ENCODE measurements around the gene MAP1LC3A.

Gene MAP1LC3A

GRCh38 chr20:34586488-34587163 lies 28.1 kb downstream of the MAP1LC3A start:
- TF ChIP-seq CTCF (IDR thresholded peaks at IDR 0.05; ENCODE audit: insufficient read depth, low read depth, low read length, missing control alignments): no peak
- no peak for DNase-seq (ENCODE audit: low read depth)
- no peak overlapping the region for H3K4me3 ChIP-seq (ENCODE audit: low read length)

- TF ChIP-seq CTCF (IDR thresholded peaks at IDR 0.05; ENCODE audit: insufficient read depth, low read depth, low read length, missing control alignments): no peak
- no peak for DNase-seq (ENCODE audit: low read depth)
- H3K4me3 ChIP-seq (ENCODE audit: low read length): no peak overlapping the region
These were observed 37.1 kb downstream of the MAP1LC3A start for GRCh38 chr20:34595377-34596184.

GRCh38 chr20:34600892-34601653 lies 42.6 kb downstream of the MAP1LC3A start:
- no peak for DNase-seq (ENCODE audit: low read depth)
- H3K4me3 ChIP-seq (ENCODE audit: low read length): no peak overlapping the region
- no peak for TF ChIP-seq CTCF (IDR thresholded peaks at IDR 0.05; ENCODE audit: insufficient read depth, low read depth, low read length, missing control alignments)

GRCh38 chr20:34604980-34605788 lies 46.7 kb downstream of the MAP1LC3A start:
- TF ChIP-seq CTCF (IDR thresholded peaks at IDR 0.05; ENCODE audit: insufficient read depth, low read depth, low read length, missing control alignments): no peak
- no peak for DNase-seq (ENCODE audit: low read depth)
- H3K4me3 ChIP-seq (ENCODE audit: low read length): no peak overlapping the region

- TF ChIP-seq CTCF (IDR thresholded peaks at IDR 0.05; ENCODE audit: insufficient read depth, low read depth, low read length, missing control alignments): no peak
- H3K4me3 ChIP-seq (ENCODE audit: low read length): no peak overlapping the region
- DNase-seq (ENCODE audit: low read depth): no peak
These were observed 48.5 kb downstream of the MAP1LC3A start for GRCh38 chr20:34607066-34607465.

All from epithelial cell of esophagus (primary cell).